Activated T-helper 1 cell treated with anti-CD3 and anti-CD28 coated beads, Interleukin-12 subunit alpha, Interleukin-12 subunit beta, Interleukin-2, Interleukin-4 antibody, amounts not matched to agents 30 ng/mL and 10 ng/mL and 1 ng/mL, durations not matched to agents 14 hours and 24 hours and 36 hours (primary cell): Measurements from ENCODE around the gene MS4A3. TPM values are rescaled to one million over a fixed set of nuclear protein-coding genes. Genes with fewer than 3 reads are reported as not detected.
"Not testable (repeated sequence)": the region's sequence is repeated elsewhere in the genome, so short reads cannot be mapped to it uniquely, and the experiment has no call there.

Experiments
- DNase-seq: peaks from one replicate; pipeline ENCODE4 v3.0.0; 2021; ENCODE audit warnings: low spot score
- H3K27ac Mint-ChIP-seq: one replicate; pipeline ENCODE4 v1.8.0; 2021; ENCODE audit warnings: mild to moderate bottlenecking, mixed read lengths
- H3K27me3 Mint-ChIP-seq: one replicate; pipeline ENCODE4 v1.8.0; 2022; ENCODE audit warnings: mild to moderate bottlenecking, moderate library complexity, mixed read lengths; ENCODE audit not compliant: insufficient read depth
- H3K36me3 Mint-ChIP-seq: one replicate; pipeline ENCODE4 v1.8.0; 2021; ENCODE audit warnings: low read depth, mixed read lengths
- H3K4me1 Mint-ChIP-seq: one replicate; pipeline ENCODE4 v1.8.0; 2021; ENCODE audit warnings: low read depth, mixed read lengths
- H3K4me3 Mint-ChIP-seq: one replicate; pipeline ENCODE4 v1.8.0; 2021; ENCODE audit warnings: mild to moderate bottlenecking, moderate library complexity, mixed read lengths
- H3K9me3 Mint-ChIP-seq: one replicate; pipeline ENCODE4 v1.8.0; 2021; ENCODE audit warnings: mixed read lengths
- intact Hi-C: fragments of 100-400 bp; cut with micrococcal nuclease; formaldehyde crosslinking; loops from one replicate; pipeline ENCODE4 v1.15.1; 2024
- total RNA-seq: library from RNA; stranded (reverse); gene quantifications from 2 replicates; pipeline ENCODE4 v1.2.3, GENCODE V29; 2022

MS4A3 gene
- total RNA-seq: not detected in 2 replicates

DNA sequence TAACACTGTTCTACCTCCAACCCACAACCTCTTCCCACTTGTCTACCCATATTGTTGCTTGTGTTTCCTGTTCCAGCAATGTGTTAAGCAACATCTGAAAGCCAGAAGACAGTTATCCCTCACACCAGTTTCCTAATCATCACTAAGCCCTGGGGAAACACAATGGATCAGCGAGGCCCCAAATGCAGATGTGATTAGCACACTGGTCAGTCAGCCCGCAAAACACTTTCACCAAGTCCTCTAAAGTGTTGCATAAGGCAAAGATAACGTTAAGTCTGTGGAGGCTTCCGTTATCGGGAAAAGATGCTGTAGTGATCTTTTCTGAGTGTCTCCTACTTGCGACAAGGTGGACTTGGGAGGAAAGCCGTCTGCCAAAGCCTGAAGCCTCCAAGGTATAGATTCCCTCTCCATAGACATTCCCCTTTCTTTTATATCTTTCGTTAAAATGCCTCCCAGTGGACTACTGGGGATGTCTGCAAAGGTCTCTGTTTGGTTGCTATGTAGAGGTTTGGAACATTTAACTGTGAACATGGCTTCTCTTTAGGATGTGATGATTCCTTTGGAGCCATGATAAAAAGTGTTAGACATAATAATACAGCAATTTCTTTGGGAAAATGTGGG, at the start of gene MS4A3:
Gene MS4A3, plus strand, starts transcription at position 317 of the 621 bp plus-strand sequence. CDS start 4,496 bp downstream, outside the sequence.
- Mint-ChIP-seq H3K27ac (no peak within 1 kb of the TSS), H3K27me3 (no peaks in the 10 kb centered on the region), H3K4me1 (no peaks in the 10 kb centered on the region), H3K36me3 (no peaks in the 10 kb centered on the region), H3K9me3 (peaks cover 3% of the 10 kb centered on the region), H3K4me3 (no peak within 1 kb of the TSS)
- no peak for DNase-seq
- intact Hi-C loops: no loop called here

GRCh38 chr11:60016881-60017280, 39.6 kb upstream of the MS4A3 start, which contains the start of gene OOSP4B:
TSS of gene OOSP4B (plus strand) at chr11:60017181.
- Mint-ChIP-seq H3K4me1 (no peaks in the 10 kb centered on the region), H3K27ac (no peak within 1 kb of the TSS), H3K36me3 (no peaks in the 10 kb centered on the region), H3K4me3 (no peak within 1 kb of the TSS), H3K27me3 (peaks cover 2% of the 10 kb centered on the region), H3K9me3 (no peaks in the 10 kb centered on the region)
- DNase-seq: no peak
- intact Hi-C loops: no loop called here

GRCh38 chr11:60018058-60018457, 38.4 kb upstream of the MS4A3 start:
- no peaks in the 10 kb centered on the region for H3K9me3 Mint-ChIP-seq
- H3K27me3 Mint-ChIP-seq: peaks cover 2% of the 10 kb centered on the region
- H3K36me3 Mint-ChIP-seq: no peaks in the 10 kb centered on the region
- no peaks in the 10 kb centered on the region for H3K4me1 Mint-ChIP-seq
- no peak overlapping the region for H3K4me3 Mint-ChIP-seq
- no peak for DNase-seq
- intact Hi-C loops: no loop called here
- H3K27ac Mint-ChIP-seq: no peak overlapping the region

- DNase-seq, H3K27me3 Mint-ChIP-seq, H3K36me3 Mint-ChIP-seq, H3K9me3 Mint-ChIP-seq, H3K27ac Mint-ChIP-seq, intact Hi-C loops, H3K4me1 Mint-ChIP-seq, H3K4me3 Mint-ChIP-seq: not testable (repeated sequence)
Observed at GRCh38 chr11:60020376-60020775, 36.1 kb upstream of the MS4A3 start.

DNA sequence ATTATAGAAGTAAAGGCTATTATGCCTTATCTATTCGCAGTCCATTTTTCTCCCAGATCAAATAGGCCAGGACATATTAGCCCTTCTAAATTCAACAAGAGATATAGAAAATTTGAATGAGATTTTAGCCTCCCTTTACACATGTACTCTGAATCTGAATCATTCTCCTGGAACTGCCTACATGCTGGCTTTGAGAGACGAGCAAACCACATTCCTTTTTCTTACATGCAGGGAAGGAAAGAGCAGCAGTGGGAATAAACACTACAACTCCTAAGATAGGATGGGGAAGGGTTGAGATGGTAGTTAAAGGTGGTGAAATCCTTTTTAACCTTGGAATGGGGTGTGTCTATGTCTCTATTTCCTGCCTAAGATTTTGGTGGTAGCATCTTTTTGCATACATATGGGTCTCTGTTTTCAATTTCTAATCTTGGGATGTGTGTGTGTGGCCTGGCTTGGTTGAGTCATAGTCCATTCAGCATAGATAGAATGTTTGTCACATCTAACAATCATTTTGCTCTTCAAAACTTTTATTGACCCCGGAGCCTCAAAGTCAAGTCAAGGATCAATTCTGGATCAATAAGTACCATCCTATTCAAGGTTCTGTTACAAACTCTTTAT, 27.3 kb upstream of the MS4A3 start:
- no peaks in the 10 kb centered on the region for H3K9me3 Mint-ChIP-seq
- H3K36me3 Mint-ChIP-seq: no peaks in the 10 kb centered on the region
- intact Hi-C loops: no loop called here
- no peak overlapping the region for H3K4me3 Mint-ChIP-seq
- H3K27me3 Mint-ChIP-seq: peaks cover 5% of the 10 kb centered on the region
- no peak for DNase-seq
- H3K4me1 Mint-ChIP-seq: no peaks in the 10 kb centered on the region
- no peak overlapping the region for H3K27ac Mint-ChIP-seq

GRCh38 chr11:60040109-60040508, 16.4 kb upstream of the MS4A3 start, which contains the start of gene OOSP2:
TSS of gene OOSP2 (plus strand) at chr11:60040409. CDS start at chr11:60040460, 51 bp downstream.
- intact Hi-C loops: no loop called here
- no peak within 1 kb of the TSS for H3K27ac Mint-ChIP-seq
- H3K27me3 Mint-ChIP-seq: peaks cover 1% of the 10 kb centered on the region
- no peaks in the 10 kb centered on the region for H3K9me3 Mint-ChIP-seq
- H3K4me3 Mint-ChIP-seq: no peak within 1 kb of the TSS
- H3K4me1 Mint-ChIP-seq: no peaks in the 10 kb centered on the region
- DNase-seq: no peak
- no peaks in the 10 kb centered on the region for H3K36me3 Mint-ChIP-seq

GRCh38 chr11:60050422-60050821, 6.0 kb upstream of the MS4A3 start:
- H3K27me3 Mint-ChIP-seq, intact Hi-C loops, H3K4me3 Mint-ChIP-seq, H3K36me3 Mint-ChIP-seq, H3K4me1 Mint-ChIP-seq, H3K27ac Mint-ChIP-seq, DNase-seq, H3K9me3 Mint-ChIP-seq: not testable (repeated sequence)

- H3K4me3 Mint-ChIP-seq, H3K4me1 Mint-ChIP-seq, intact Hi-C loops, H3K27me3 Mint-ChIP-seq, H3K36me3 Mint-ChIP-seq, H3K27ac Mint-ChIP-seq, H3K9me3 Mint-ChIP-seq, DNase-seq: not testable (repeated sequence)
Observed at GRCh38 chr11:60050839-60051238, 5.6 kb upstream of the MS4A3 start.

DNA sequence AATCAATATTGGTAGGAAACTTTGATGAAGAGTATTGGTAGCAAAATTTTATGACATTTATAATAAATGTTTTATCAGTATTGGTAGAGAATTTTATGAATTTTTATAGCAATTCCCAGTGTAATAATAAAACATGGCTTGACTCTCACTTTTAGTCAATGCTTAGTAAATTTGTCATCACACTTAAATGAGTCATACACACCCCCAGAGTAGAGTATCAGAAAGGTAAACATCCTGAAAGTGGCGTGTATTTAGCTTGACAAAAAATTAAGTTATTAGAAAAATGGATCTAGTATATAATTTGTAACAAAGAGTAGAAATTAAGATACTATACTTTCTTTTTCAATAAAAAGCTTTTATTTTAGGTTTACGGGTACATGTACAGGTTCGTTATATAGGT, 2.6 kb downstream of the MS4A3 start:
- Mint-ChIP-seq H3K36me3 (no peaks in the 10 kb centered on the region), H3K27me3 (no peaks in the 10 kb centered on the region), H3K9me3 (peaks cover 3% of the 10 kb centered on the region), H3K4me3 (no peak overlapping the region), H3K4me1 (no peaks in the 10 kb centered on the region), H3K27ac (no peak overlapping the region)
- no peak for DNase-seq
- intact Hi-C loops: no loop called here

DNA sequence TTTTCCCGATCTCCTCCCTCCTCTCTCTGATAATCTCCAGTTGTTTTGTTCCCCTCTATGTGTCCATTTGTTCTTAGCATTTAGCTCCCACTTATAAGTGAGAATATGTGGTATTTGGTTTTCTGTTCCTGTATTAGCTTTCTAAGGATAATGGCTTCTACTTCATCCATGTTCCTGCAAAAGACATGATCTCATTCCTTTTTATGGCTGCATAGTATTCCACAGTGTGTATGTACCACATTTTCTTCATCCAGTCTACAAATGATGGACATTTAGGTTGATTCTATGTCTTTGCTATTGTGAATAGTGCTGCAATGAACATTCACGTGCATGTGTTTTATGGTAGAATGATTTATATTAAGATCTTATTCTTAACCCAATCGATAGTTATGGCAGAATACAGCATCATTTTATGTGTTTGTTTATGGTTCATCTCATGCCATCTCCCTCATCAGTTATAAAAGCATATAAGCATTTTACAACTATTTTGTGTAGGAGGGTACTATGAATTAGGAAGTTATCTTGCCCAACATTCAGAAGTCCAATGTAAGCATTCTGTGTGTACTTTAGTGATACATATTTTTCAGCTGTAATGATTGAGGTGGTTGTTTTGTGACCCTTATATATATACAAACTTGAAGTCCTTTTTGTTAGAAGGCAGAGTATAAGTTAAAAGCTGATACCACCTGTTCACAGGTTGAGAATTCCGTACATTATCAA, 3.2 kb downstream of the MS4A3 start:
- Mint-ChIP-seq H3K36me3 (no peaks in the 10 kb centered on the region), H3K4me1 (no peaks in the 10 kb centered on the region), H3K27me3 (no peaks in the 10 kb centered on the region), H3K4me3 (no peak overlapping the region), H3K9me3 (peaks cover 3% of the 10 kb centered on the region), H3K27ac (no peak overlapping the region)
- no peak for DNase-seq
- intact Hi-C loops: no loop called here

DNA sequence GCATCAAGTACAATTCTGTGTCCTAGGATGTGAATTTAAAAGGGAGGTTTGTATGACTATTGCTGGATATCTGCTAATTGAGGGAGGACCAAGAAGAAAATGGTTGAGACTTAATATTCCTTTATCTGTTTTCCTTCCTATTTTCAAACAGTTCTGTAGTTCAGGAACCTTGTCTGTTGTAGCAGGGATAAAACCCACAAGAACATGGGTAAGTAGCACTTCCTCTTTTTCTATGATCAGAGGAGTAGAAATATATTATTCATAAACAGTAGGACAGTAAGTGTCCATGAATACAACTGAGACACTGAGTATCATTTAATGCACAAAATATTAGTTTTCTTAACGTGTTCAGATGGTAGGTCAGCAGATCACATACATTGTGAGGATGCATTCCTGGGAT, 7.6 kb downstream of the MS4A3 start:
- DNase-seq: no peak
- no peaks in the 10 kb centered on the region for H3K4me1 Mint-ChIP-seq
- intact Hi-C loops: no loop called here
- H3K9me3 Mint-ChIP-seq: peaks cover 3% of the 10 kb centered on the region
- no peaks in the 10 kb centered on the region for H3K27me3 Mint-ChIP-seq
- H3K36me3 Mint-ChIP-seq: no peaks in the 10 kb centered on the region
- H3K4me3 Mint-ChIP-seq: no peak overlapping the region
- no peak overlapping the region for H3K27ac Mint-ChIP-seq

DNA sequence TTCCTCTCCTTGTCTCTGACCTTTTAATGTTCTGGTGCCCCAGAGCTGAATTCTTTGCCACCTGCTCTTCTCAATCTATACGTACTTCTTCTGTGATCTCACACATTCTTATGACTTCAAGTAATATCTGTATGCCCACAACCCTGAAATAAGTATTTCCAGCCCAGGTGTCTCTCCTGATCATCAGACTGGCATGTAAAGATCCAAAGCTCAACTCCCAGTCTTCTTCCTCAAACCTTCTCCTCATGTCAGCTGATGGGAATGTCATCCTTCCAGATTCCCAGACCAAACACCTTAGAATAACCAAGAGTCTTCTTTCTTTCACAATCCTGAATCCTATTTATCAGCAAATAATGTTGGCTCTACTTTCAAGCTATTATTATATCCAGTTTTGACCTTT, 9.3 kb downstream of the MS4A3 start:
- no peaks in the 10 kb centered on the region for H3K27me3 Mint-ChIP-seq
- H3K27ac Mint-ChIP-seq: no peak overlapping the region
- no peaks in the 10 kb centered on the region for H3K9me3 Mint-ChIP-seq
- H3K4me1 Mint-ChIP-seq: no peaks in the 10 kb centered on the region
- intact Hi-C loops: no loop called here
- no peaks in the 10 kb centered on the region for H3K36me3 Mint-ChIP-seq
- DNase-seq: no peak
- no peak overlapping the region for H3K4me3 Mint-ChIP-seq

DNA sequence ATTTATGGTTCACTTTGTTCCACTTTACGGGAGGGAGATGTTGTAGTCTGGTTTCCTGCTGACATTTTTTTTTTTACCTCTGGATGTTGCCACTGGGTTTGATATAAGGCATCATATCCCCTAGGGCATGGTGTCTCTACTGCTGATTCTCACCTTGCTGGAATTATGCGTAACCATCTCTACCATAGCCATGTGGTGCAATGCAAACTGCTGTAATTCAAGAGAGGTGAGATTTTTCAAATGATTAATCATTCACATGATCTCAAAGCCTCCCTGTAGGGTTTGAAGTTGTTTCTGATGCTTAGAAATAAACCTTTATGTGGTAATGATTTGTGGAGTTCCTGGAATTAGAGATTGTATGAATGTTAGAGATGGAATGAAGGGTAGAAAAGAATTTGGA, 13.0 kb downstream of the MS4A3 start:
- intact Hi-C loops: no loop called here
- Mint-ChIP-seq H3K27me3 (no peaks in the 10 kb centered on the region), H3K4me3 (no peak overlapping the region), H3K9me3 (no peaks in the 10 kb centered on the region), H3K36me3 (no peaks in the 10 kb centered on the region), H3K27ac (no peak overlapping the region), H3K4me1 (no peaks in the 10 kb centered on the region)
- DNase-seq: no peak
